Measurements from ENCODE around the gene HES5.

Gene HES5

DNA sequence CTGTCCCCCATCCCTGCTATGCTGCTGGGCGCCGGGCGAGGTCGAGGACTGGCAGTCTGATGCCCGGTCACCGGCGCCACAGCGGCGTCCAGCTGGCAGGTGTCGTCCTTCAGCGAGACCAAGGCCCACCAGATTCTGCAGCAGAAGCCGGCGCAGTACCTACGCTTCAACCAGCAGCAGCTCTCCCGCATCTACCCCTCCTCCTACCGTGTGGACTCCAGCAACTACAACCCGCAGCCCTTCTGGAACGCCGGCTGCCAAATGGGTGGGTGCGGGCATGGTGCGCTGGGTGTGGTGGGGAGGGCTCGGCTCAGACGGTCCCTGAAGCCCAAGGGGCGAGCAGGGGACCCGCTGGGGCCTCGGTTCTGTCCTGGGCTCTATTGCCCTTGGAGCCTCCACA is 33.3 kb downstream of the HES5 start:
- TF ChIP-seq ZBTB7A (IDR thresholded peaks at IDR 0.05; ENCODE audit: low read depth) (no peak), TEAD4 (IDR thresholded peaks at IDR 0.05) (no peak)
- TF ChIP-seq, protein P1, sequence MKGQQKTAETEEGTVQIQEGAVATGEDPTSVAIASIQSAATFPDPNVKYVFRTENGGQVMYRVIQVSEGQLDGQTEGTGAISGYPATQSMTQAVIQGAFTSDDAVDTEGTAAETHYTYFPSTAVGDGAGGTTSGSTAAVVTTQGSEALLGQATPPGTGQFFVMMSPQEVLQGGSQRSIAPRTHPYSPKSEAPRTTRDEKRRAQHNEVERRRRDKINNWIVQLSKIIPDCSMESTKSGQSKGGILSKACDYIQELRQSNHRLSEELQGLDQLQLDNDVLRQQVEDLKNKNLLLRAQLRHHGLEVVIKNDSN (IDR thresholded peaks at IDR 0.05) = no peak

DNA sequence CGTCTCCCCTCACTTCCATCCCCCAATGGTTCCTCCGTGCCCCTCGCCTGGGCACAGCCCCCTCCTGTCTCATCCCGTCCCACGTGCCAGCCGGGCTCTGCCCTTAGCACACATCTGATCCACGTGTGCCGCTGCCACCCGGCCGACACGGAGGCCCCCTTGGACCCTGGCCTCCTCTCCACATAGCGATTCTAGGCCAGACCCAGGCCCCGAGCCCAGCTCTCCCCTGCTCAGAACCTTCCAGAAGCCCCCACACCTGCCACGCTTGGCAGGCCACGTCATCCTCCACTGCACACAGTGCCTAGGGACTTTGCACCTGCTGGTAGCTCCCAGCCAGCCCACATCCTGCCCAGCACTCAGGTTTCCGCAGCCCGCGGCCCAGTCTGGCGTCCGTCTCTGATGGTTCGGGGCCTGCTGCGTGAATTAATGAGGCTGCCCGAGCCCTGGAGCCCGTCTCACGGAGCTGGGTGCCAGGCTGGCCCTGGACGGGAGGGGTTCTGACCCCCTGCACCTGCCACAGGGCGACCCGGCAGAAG is 33.9 kb downstream of the HES5 start:
- TF ChIP-seq TAF1 (IDR thresholded peaks at IDR 0.05; ENCODE audit: low read depth) = no peak
- TF ChIP-seq, protein P2, sequence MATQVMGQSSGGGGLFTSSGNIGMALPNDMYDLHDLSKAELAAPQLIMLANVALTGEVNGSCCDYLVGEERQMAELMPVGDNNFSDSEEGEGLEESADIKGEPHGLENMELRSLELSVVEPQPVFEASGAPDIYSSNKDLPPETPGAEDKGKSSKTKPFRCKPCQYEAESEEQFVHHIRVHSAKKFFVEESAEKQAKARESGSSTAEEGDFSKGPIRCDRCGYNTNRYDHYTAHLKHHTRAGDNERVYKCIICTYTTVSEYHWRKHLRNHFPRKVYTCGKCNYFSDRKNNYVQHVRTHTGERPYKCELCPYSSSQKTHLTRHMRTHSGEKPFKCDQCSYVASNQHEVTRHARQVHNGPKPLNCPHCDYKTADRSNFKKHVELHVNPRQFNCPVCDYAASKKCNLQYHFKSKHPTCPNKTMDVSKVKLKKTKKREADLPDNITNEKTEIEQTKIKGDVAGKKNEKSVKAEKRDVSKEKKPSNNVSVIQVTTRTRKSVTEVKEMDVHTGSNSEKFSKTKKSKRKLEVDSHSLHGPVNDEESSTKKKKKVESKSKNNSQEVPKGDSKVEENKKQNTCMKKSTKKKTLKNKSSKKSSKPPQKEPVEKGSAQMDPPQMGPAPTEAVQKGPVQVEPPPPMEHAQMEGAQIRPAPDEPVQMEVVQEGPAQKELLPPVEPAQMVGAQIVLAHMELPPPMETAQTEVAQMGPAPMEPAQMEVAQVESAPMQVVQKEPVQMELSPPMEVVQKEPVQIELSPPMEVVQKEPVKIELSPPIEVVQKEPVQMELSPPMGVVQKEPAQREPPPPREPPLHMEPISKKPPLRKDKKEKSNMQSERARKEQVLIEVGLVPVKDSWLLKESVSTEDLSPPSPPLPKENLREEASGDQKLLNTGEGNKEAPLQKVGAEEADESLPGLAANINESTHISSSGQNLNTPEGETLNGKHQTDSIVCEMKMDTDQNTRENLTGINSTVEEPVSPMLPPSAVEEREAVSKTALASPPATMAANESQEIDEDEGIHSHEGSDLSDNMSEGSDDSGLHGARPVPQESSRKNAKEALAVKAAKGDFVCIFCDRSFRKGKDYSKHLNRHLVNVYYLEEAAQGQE (IDR thresholded peaks at IDR 0.05; ENCODE audit: low read depth) = no peak
- TF ChIP-seq TCF12 (IDR thresholded peaks at IDR 0.05; ENCODE audit: low read depth) = no peak
- TF ChIP-seq NFIC (IDR thresholded peaks at IDR 0.05) = no peak
- TF ChIP-seq CREB1 (IDR thresholded peaks at IDR 0.05; ENCODE audit: low read depth) = no peak
- TF ChIP-seq TEAD4 (IDR thresholded peaks at IDR 0.05) = no peak
- TF ChIP-seq EP300 (IDR thresholded peaks at IDR 0.05; ENCODE audit: borderline replicate concordance) = no peak
- TF ChIP-seq CEBPB (IDR thresholded peaks at IDR 0.05) = no peak
- TF ChIP-seq EGR1 (IDR thresholded peaks at IDR 0.05) = no peak
- TF ChIP-seq, protein P3, sequence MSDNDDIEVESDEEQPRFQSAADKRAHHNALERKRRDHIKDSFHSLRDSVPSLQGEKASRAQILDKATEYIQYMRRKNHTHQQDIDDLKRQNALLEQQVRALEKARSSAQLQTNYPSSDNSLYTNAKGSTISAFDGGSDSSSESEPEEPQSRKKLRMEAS (IDR thresholded peaks at IDR 0.05) = no peak
- TF ChIP-seq, protein P1 (IDR thresholded peaks at IDR 0.05) = no peak
- TF ChIP-seq FOXM1 (IDR thresholded peaks at IDR 0.05; ENCODE audit: borderline replicate concordance, low read depth) = no peak
- no peak for TF ChIP-seq RAD21 (IDR thresholded peaks at IDR 0.05; ENCODE audit: low read depth)
- no peak for TF ChIP-seq ZBTB7A (IDR thresholded peaks at IDR 0.05; ENCODE audit: low read depth)
- TF ChIP-seq YY1 (IDR thresholded peaks at IDR 0.05; ENCODE audit: low read depth) = no peak

DNA sequence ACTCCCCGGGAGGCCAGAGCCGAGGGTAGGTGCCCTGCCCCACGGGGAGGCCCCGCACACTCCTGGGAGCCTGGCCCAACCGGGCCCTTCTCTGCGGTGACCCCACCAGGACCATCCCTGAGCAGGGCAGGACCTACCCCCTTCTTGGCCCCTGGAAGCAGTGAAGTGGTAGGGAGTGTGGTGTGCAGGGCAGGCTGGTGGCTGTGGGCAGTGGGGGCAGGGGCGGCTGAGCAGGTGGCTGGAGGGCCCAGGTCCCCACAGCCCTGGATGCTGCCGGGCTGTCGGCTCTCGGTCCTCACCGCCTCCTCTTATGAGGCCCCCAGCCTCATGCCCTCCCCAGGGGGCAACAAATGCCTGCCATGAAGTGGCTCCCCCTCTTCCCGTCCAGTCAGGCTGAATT is 34.5 kb downstream of the HES5 start:
- 0 out of 2 replicates have a peak, but pooled peaks have one; percentile 2 for TF ChIP-seq ZBTB7A (IDR thresholded peaks at IDR 0.05; ENCODE audit: low read depth)
- no peak for TF ChIP-seq NFIC (IDR thresholded peaks at IDR 0.05)

DNA sequence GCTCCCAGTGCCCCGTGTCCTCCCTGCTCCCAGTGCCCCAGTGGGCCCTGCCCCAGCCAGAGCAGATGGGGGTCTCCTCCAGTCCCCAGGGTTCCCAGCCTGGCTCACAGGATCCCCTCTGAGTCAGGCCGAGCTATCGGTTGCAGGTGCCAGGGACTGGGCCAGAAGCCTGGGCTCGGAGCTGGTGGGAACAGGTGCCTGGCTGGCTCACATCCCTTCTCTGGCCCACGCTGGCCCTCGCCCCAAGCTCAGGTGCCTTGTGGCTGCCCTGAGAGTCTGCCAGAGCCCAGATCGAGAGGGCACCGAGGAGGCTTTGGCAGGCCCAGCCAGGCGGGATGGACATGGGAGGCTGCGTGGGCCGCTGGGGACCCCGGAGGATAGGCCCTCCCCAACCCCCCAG is 35.0 kb downstream of the HES5 start:
- TF ChIP-seq, protein P3 (IDR thresholded peaks at IDR 0.05) = no peak
- TF ChIP-seq ZBTB7A (IDR thresholded peaks at IDR 0.05; ENCODE audit: low read depth) = 0 out of 2 replicates have a peak, but pooled peaks have one; percentile 7

DNA sequence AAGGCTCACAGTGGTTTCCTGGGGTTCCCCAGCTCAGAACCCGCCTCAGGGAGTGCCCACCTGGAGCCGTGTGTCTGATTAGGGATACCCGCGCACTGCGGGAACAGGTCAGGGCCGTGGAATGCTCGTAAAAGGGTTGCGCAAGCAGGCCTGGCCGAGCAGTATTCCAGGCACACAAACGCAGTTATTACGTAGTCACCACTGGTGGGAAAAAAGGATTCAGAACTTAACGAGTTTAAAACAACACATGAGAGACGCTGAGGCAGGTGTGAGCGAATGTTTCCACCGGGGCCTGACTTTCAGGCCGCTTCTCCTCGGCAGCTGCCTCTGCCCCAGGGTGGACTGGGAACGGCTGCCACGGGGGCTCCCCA is 35.8 kb downstream of the HES5 start:
- TF ChIP-seq FOXM1 (IDR thresholded peaks at IDR 0.05; ENCODE audit: borderline replicate concordance, low read depth) = no peak
- TF ChIP-seq CEBPB (IDR thresholded peaks at IDR 0.05) = peak; percentile 98
- peak; percentile 59; the same call in 1 of the 2 replicates for TF ChIP-seq TEAD4 (IDR thresholded peaks at IDR 0.05)

DNA sequence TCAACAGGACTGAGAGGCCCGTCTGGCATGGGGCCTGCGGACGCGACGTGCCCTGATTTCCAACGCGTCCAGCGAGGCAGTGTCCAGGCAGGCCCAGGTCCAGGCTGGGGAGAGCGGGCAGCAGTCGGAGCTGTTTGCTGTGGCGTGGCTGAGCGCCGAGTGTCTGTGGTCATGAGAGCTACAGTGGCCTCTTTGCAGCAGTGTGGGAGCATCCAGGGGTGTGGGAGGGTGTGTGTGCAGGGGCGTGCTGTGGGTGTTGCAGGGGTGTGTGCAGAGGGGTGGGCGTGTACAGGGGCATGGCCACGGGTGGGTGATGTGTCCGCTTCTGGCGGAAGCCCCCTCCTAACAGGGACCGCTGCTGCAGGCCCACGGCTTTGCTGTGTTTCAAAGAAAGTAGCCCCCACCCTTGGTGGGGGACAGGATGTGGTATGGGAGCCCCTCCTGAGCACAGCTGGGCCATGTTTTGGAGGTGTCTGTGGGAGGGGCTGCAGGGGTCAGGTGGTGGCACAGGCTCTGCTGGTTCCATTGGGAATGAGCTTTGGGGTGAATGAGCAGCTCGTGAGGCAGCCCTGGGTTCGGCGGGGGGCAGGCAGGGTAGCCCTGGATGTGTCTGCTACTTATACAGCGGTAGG is 36.3 kb downstream of the HES5 start:
- no peak for TF ChIP-seq YY1 (IDR thresholded peaks at IDR 0.05; ENCODE audit: low read depth)
- no peak for TF ChIP-seq ZBTB7A (IDR thresholded peaks at IDR 0.05; ENCODE audit: low read depth)
- no peak for TF ChIP-seq TAF1 (IDR thresholded peaks at IDR 0.05; ENCODE audit: low read depth)
- TF ChIP-seq, protein P3 (IDR thresholded peaks at IDR 0.05) = no peak
- TF ChIP-seq CEBPB (IDR thresholded peaks at IDR 0.05) = no peak
- TF ChIP-seq EGR1 (IDR thresholded peaks at IDR 0.05) = no peak
- TF ChIP-seq TEAD4 (IDR thresholded peaks at IDR 0.05) = no peak
- TF ChIP-seq NFIC (IDR thresholded peaks at IDR 0.05) = no peak
- TF ChIP-seq FOXM1 (IDR thresholded peaks at IDR 0.05; ENCODE audit: borderline replicate concordance, low read depth) = no peak
- no peak for TF ChIP-seq TCF12 (IDR thresholded peaks at IDR 0.05; ENCODE audit: low read depth)
- TF ChIP-seq CREB1 (IDR thresholded peaks at IDR 0.05; ENCODE audit: low read depth) = no peak
- no peak for TF ChIP-seq RAD21 (IDR thresholded peaks at IDR 0.05; ENCODE audit: low read depth)

DNA sequence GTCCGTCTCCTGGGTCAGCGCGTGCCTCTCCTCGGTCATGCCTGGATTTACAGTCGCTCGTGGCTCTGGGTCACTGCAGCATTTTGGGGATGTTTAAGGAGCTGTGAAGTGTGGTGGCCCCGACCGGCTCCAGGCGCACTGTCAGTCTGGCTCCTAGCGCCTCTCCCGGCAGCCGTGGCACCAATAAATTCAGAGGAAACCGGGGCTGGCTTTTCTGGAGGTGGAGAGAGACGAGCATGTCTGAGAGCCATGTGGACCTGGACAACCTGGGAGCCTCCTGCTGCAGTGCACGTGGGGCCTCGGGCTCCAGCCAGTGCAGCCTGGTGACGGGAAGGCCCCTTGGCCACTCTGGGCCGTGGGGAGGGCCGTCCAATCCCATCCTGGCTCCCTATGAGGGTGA is 36.8 kb downstream of the HES5 start:
- TF ChIP-seq TCF12 (IDR thresholded peaks at IDR 0.05; ENCODE audit: low read depth) = no peak
- TF ChIP-seq, protein P1 (IDR thresholded peaks at IDR 0.05) = no peak

DNA sequence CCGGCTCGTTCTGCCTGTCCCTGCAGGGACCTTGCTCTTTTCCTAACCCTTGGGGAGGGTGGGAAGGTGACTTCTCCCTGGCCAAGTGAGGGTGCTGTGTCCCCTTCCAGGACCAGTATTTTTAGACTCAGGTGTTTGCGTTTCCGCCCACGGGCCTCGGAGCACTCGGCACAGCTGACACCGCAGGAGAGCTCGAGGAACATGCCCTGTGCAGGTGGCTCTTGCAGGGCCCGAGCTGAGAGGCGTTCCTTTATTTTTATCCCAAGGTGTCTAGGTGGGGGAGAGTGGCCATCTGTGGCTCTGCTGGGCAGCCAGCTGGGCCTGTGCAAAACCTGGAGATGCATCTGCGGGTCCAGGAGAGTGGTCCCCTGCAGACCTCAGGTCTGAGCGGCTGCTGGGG is 38.0 kb downstream of the HES5 start:
- TF ChIP-seq FOXM1 (IDR thresholded peaks at IDR 0.05; ENCODE audit: borderline replicate concordance, low read depth) = no peak
- no peak for TF ChIP-seq TEAD4 (IDR thresholded peaks at IDR 0.05)
- no peak for TF ChIP-seq CREB1 (IDR thresholded peaks at IDR 0.05; ENCODE audit: low read depth)
- TF ChIP-seq RAD21 (IDR thresholded peaks at IDR 0.05; ENCODE audit: low read depth) = no peak
- TF ChIP-seq ZBTB7A (IDR thresholded peaks at IDR 0.05; ENCODE audit: low read depth) = no peak
- TF ChIP-seq, protein P1 (IDR thresholded peaks at IDR 0.05) = no peak
- TF ChIP-seq EP300 (IDR thresholded peaks at IDR 0.05; ENCODE audit: borderline replicate concordance) = no peak
- TF ChIP-seq, protein P2 (IDR thresholded peaks at IDR 0.05; ENCODE audit: low read depth) = no peak
- TF ChIP-seq YY1 (IDR thresholded peaks at IDR 0.05; ENCODE audit: low read depth) = no peak
- TF ChIP-seq, protein P3 (IDR thresholded peaks at IDR 0.05) = no peak
- TF ChIP-seq EGR1 (IDR thresholded peaks at IDR 0.05) = no peak
- no peak for TF ChIP-seq NFIC (IDR thresholded peaks at IDR 0.05)
- no peak for TF ChIP-seq CEBPB (IDR thresholded peaks at IDR 0.05)
- no peak for TF ChIP-seq TAF1 (IDR thresholded peaks at IDR 0.05; ENCODE audit: low read depth)
- no peak for TF ChIP-seq TCF12 (IDR thresholded peaks at IDR 0.05; ENCODE audit: low read depth)
